T47D (cell line): ENCODE measurements around the gene ANKRD40CL.

Experiments
- DNase-seq, 2 experiments: peaks; one replicate each; pipeline versions ENCODE4 v3.0.0 to v3.0.0-alpha.2; 2011 to 2012; ENCODE audit warnings: low read depth in 1 of 2, low spot score in 1 of 2
- JUND ChIP-seq: IDR thresholded peaks from 2 replicates; pipeline ENCODE4 v1.6.1; 2012; ENCODE audit warnings: low read depth
- in situ Hi-C: cut with HindIII; loops from 2 replicates; pipeline ENCODE4 v1.10.0; 2016; ENCODE audit warnings: low sequenced_read_pairs, low pct_unique_long_range_greater_than_20kb

Gene ANKRD40CL

GRCh38 chr17:50715471-50715870 lies 51.8 kb downstream of the ANKRD40CL start:
- no peak for DNase-seq
- in situ Hi-C loops = no loop called here
- TF ChIP-seq JUND = no peak

GRCh38 chr17:50712641-50713040 lies 54.7 kb downstream of the ANKRD40CL start:
- in situ Hi-C loops = no loop called here
- TF ChIP-seq JUND = no peak
- DNase-seq = no peak
